Jurkat, Clone E6-1 (cell line): ENCODE measurements around the gene SH3PXD2A.

Experiments
- DNase-seq: peaks from one replicate; pipeline ENCODE4 v3.0.0-alpha.2; 2011; ENCODE audit warnings: low read depth, low spot score
- H3K4me3 ChIP-seq: 2 replicates; pipeline ENCODE4 v1.5.1; 2011; ENCODE audit warnings: mild to moderate bottlenecking, low read length, control low read depth, moderate library complexity

The SH3PXD2A gene

GRCh38 chr10:103598654-103599115 is 256.7 kb downstream of the SH3PXD2A start:
- DNase-seq: no peak
- H3K4me3 ChIP-seq: no peak overlapping the region

- DNase-seq: no peak
- H3K4me3 ChIP-seq: no peak overlapping the region
Observed at GRCh38 chr10:103597003-103597402, 258.4 kb downstream of the SH3PXD2A start.

- no peak for DNase-seq
- no peak overlapping the region for H3K4me3 ChIP-seq
Observed at GRCh38 chr10:103595933-103596726, 259.2 kb downstream of the SH3PXD2A start.

GRCh38 chr10:103593022-103593570 is 262.3 kb downstream of the SH3PXD2A start:
- DNase-seq: no peak
- H3K4me3 ChIP-seq: no peak overlapping the region

- peak; percentile 16 for DNase-seq
- no peak overlapping the region for H3K4me3 ChIP-seq
Observed at GRCh38 chr10:103592186-103593021, 263.0 kb downstream of the SH3PXD2A start.

- no peak for DNase-seq
- no peak overlapping the region for H3K4me3 ChIP-seq
Observed at GRCh38 chr10:103590744-103591291, 264.6 kb downstream of the SH3PXD2A start.

GRCh38 chr10:103590060-103590459 is 265.3 kb downstream of the SH3PXD2A start:
- H3K4me3 ChIP-seq: no peak overlapping the region
- no peak for DNase-seq

- DNase-seq: no peak
- H3K4me3 ChIP-seq: no peak overlapping the region
Observed at GRCh38 chr10:103589074-103589630, 266.2 kb downstream of the SH3PXD2A start.

GRCh38 chr10:103587073-103587472 is 268.3 kb downstream of the SH3PXD2A start:
- DNase-seq: no peak
- no peak overlapping the region for H3K4me3 ChIP-seq

GRCh38 chr10:103585011-103585405 is 270.4 kb downstream of the SH3PXD2A start:
- no peak for DNase-seq
- H3K4me3 ChIP-seq: peak overlapping the region; percentile 62

- peak overlapping the region; percentile 62 for H3K4me3 ChIP-seq
- peak; percentile 89 for DNase-seq
Observed at GRCh38 chr10:103584216-103585010, 271.0 kb downstream of the SH3PXD2A start.

- peak overlapping the region; percentile 58 for H3K4me3 ChIP-seq
- no peak for DNase-seq
Observed at GRCh38 chr10:103583871-103584215, 271.5 kb downstream of the SH3PXD2A start.

- H3K4me3 ChIP-seq: no peak overlapping the region
Observed at GRCh38 chr10:103582331-103583123, 272.8 kb downstream of the SH3PXD2A start.

GRCh38 chr10:103581499-103581898 is 273.9 kb downstream of the SH3PXD2A start:
- no peak overlapping the region for H3K4me3 ChIP-seq
- DNase-seq: no peak

More at GRCh38 chr10:103582331-103583123, 272.8 kb downstream of the SH3PXD2A start:
- DNase-seq: no peak

GRCh38 chr10:103580430-103580829 is 274.9 kb downstream of the SH3PXD2A start:
- no peak for DNase-seq
- no peak overlapping the region for H3K4me3 ChIP-seq

- no peak for DNase-seq
- no peak overlapping the region for H3K4me3 ChIP-seq
Observed at GRCh38 chr10:103580011-103580410, 275.4 kb downstream of the SH3PXD2A start.

- H3K4me3 ChIP-seq: no peak overlapping the region
- DNase-seq: no peak
Observed at GRCh38 chr10:103578782-103579382, 276.5 kb downstream of the SH3PXD2A start.
